GM18507 (cell line): ENCODE measurements around the gene MTMR10.

ENCODE experiments used
- DNase-seq: peaks from one replicate; pipeline ENCODE4 v3.0.0; 2011; ENCODE audit warnings: low read depth; ENCODE audit not compliant: insufficient read length; ENCODE audit errors: extremely low spot score
- FAIRE-seq: peaks from 2 replicates; lab custom pipeline; 2011; peaks lifted over from hg19 to GRCh38; lab: Jason Lieb, UNC

The MTMR10 gene

GRCh38 chr15:30924353-30924752 lies 67.1 kb downstream of the MTMR10 start:
- no peak for FAIRE-seq

GRCh38 chr15:30923429-30923828 lies 68.0 kb downstream of the MTMR10 start:
- no peak for FAIRE-seq

More at GRCh38 chr15:30924353-30924752, 67.1 kb downstream of the MTMR10 start:
- DNase-seq, result no peak

GRCh38 chr15:30922480-30923311 lies 68.7 kb downstream of the MTMR10 start:
- FAIRE-seq, result no peak

More at GRCh38 chr15:30923429-30923828, 68.0 kb downstream of the MTMR10 start:
- DNase-seq, result no peak

GRCh38 chr15:30921781-30922479 lies 69.5 kb downstream of the MTMR10 start:
- DNase-seq (no peak), FAIRE-seq (no peak)

More at GRCh38 chr15:30922480-30923311, 68.7 kb downstream of the MTMR10 start:
- no peak for DNase-seq

GRCh38 chr15:30921106-30921505 lies 70.3 kb downstream of the MTMR10 start:
- DNase-seq (no peak), FAIRE-seq (no peak)

- DNase-seq (no peak), FAIRE-seq (peak; percentile 65)
These were observed 71.4 kb downstream of the MTMR10 start for GRCh38 chr15:30919877-30920550.

- no peak for FAIRE-seq
- DNase-seq, result no peak
These were observed 73.1 kb downstream of the MTMR10 start for GRCh38 chr15:30918366-30918765.

GRCh38 chr15:30917675-30918074 lies 73.8 kb downstream of the MTMR10 start:
- FAIRE-seq (no peak), DNase-seq (no peak)

GRCh38 chr15:30917013-30917412 lies 74.4 kb downstream of the MTMR10 start:
- FAIRE-seq, result no peak
- DNase-seq, result no peak

- FAIRE-seq (no peak), DNase-seq (no peak)
These were observed 77.7 kb downstream of the MTMR10 start for GRCh38 chr15:30913761-30914160.

- no peak for DNase-seq
- no peak for FAIRE-seq
These were observed 85.1 kb downstream of the MTMR10 start for GRCh38 chr15:30906366-30906765.

GRCh38 chr15:30905821-30906220 lies 85.6 kb downstream of the MTMR10 start:
- FAIRE-seq (no peak), DNase-seq (no peak)

- FAIRE-seq (no peak), DNase-seq (no peak)
These were observed 86.6 kb downstream of the MTMR10 start for GRCh38 chr15:30904812-30905211.

GRCh38 chr15:30903497-30904187 lies 87.8 kb downstream of the MTMR10 start, which contains the start of gene FAN1:
TSS of gene FAN1 (plus strand) at chr15:30903915. CDS start at chr15:30904664, 749 bp downstream.
- DNase-seq, result peak; percentile 82
- FAIRE-seq, result peak; percentile 90

- FAIRE-seq (no peak), DNase-seq (no peak)
These were observed 89.5 kb downstream of the MTMR10 start for GRCh38 chr15:30901889-30902288.

GRCh38 chr15:30896211-30896606 lies 95.2 kb downstream of the MTMR10 start:
- DNase-seq (no peak), FAIRE-seq (no peak)

GRCh38 chr15:30895461-30896210 lies 95.8 kb downstream of the MTMR10 start:
- FAIRE-seq (no peak), DNase-seq (no peak)

- no peak for FAIRE-seq
- DNase-seq, result no peak
These were observed 102.2 kb downstream of the MTMR10 start for GRCh38 chr15:30889196-30889595.
